22Rv1 (cell line): ENCODE results near the gene SERPINE3.

Source experiments
- H3K27ac ChIP-seq: fragments of 450-650 bp; 2 replicates; pipeline ENCODE4 v1.5.1; 2017
- ZFX ChIP-seq: fragments of 450-650 bp; IDR thresholded peaks from 2 replicates; pipeline ENCODE4 v1.6.1; 2017; ENCODE audit warnings: antibody characterized with exemption, borderline replicate concordance
- TF ChIP-seq, protein P1 (sequence below): fragments of 450-650 bp; IDR thresholded peaks from 2 replicates; pipeline ENCODE4 v1.5.1; 2017; ENCODE audit warnings: mild to moderate bottlenecking

The SERPINE3 gene

GRCh38 chr13:51333826-51334225, 5.7 kb upstream of the SERPINE3 start:
- no peak overlapping the region for H3K27ac ChIP-seq
- TF ChIP-seq, protein P1, sequence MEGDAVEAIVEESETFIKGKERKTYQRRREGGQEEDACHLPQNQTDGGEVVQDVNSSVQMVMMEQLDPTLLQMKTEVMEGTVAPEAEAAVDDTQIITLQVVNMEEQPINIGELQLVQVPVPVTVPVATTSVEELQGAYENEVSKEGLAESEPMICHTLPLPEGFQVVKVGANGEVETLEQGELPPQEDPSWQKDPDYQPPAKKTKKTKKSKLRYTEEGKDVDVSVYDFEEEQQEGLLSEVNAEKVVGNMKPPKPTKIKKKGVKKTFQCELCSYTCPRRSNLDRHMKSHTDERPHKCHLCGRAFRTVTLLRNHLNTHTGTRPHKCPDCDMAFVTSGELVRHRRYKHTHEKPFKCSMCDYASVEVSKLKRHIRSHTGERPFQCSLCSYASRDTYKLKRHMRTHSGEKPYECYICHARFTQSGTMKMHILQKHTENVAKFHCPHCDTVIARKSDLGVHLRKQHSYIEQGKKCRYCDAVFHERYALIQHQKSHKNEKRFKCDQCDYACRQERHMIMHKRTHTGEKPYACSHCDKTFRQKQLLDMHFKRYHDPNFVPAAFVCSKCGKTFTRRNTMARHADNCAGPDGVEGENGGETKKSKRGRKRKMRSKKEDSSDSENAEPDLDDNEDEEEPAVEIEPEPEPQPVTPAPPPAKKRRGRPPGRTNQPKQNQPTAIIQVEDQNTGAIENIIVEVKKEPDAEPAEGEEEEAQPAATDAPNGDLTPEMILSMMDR: no peak
- no peak for TF ChIP-seq ZFX

DNA sequence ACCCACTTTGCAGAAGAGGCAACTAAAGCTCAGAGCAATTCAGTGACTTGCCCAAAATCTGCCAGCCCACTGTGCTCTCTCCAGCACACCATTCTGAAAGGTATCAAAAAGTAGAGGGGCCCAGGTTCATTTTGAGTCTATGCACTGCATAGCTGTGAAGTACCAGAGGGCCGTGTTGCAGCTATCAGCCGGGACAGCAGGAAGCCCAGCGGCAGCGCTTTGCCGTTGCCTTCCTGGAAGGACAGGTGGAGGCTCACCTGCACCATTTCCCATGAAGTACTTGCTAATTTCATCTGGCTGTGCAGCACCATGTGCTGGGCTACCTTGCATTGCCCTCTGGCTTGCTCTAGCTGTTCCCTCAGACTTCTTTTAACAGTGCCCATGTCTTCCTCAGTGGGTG, 2.7 kb upstream of the SERPINE3 start:
- H3K27ac ChIP-seq: no peak overlapping the region
- TF ChIP-seq, protein P1: no peak
- TF ChIP-seq ZFX: no peak

DNA sequence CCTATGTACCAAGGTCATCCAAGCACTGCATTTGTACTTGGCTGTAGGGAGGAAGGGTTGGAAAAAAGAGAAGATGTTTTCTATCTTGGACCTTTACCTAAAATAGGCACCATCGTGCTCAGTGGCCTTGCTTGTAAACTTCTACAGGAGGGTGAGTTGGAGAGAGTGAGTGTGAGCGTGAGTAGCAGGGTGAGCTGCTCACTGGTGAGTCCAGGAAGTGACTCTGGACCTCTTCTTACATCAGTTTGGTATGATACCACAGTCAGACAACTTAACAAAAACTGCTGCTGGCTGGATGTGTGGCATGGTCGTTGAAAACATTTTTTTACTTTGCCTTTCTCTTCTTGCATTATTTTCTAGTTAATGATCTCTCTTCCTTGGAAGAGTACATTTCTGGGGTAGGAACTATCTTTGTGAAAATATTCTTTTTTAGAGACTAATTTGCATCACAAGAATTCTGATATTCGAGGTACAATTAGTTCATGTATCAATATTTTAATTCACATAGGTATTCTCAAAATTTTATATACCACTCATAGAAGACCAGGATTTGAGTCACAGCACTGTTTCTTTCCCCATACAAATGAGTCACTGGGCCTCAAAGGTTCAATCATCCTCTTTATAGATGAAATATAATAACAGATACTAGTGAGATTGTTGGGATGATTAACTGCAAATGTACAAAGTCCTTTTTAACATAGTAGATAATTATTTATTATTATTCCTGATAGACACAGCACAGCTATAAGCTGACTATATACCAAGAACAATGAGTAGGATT, 651 bp downstream of the SERPINE3 start:
- no peak for TF ChIP-seq ZFX
- TF ChIP-seq, protein P1: no peak
- no peak overlapping the region for H3K27ac ChIP-seq

DNA sequence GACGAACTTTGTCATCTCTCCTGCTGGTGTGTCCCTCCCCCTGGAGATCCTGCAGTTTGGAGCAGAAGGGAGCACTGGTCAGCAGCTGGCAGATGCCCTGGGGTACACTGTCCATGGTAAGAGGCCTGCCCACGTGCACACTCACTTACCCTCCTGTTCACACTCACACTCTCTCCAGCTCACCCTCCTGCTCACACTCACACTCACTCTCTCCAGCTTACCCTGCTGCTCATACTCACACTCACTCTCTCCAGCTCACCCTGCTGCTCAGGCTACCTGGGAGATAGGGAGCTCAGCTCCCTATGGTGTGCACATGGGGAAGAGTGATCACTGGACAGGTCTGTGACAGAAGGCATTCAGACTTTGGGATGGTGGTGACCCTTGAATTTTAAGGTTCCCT, 1.7 kb downstream of the SERPINE3 start:
- TF ChIP-seq, protein P1: no peak
- TF ChIP-seq ZFX: no peak

DNA sequence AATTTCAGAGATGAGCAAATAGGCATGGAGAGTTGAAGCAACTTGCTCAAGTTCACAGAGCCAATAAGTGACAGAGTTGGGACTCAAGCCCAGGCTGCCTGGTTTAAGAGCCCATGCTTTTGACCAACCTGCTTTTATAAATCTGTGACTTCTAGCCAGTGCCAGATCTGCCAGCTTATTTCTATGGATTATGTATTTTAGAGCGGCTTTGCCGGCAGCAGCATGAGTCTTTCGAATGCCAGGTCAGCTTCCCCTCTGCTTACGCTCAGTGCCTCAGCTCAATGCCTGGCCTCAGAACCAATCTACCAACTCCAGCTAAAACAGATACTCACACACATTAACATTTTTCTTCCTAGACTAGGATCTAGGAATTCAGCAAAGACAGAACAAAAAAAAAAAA, 2.3 kb downstream of the SERPINE3 start:
- TF ChIP-seq, protein P1: no peak
- no peak for TF ChIP-seq ZFX
- no peak overlapping the region for H3K27ac ChIP-seq

More for the DNA sequence above, 1.7 kb downstream of the SERPINE3 start:
- no peak overlapping the region for H3K27ac ChIP-seq

DNA sequence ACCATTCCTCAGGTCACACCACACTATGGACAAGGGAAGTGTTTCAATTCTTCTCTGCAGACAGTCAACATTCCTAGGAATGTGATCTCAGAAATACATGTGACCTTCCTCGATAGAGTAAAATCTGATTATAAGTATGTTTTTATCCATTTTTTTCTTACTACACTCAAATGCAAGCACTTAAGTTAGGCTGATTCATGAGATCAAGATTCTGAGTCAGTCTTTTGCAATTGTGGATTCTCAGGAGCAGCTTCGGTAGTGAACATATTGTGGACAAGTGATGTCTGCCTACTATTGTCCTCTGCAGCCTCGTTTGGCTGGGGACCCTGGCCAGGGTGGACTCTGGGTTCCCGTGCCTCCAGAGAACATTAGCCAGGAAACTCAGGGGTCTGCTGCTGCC, 3.2 kb downstream of the SERPINE3 start:
- no peak for TF ChIP-seq ZFX
- TF ChIP-seq, protein P1: no peak
- H3K27ac ChIP-seq: no peak overlapping the region

- TF ChIP-seq, protein P1: no peak
- no peak for TF ChIP-seq ZFX
- H3K27ac ChIP-seq: no peak overlapping the region
Measured at GRCh38 chr13:51343475-51343874, 4.0 kb downstream of the SERPINE3 start.
